ACC112 (cell line): ENCODE results near the gene ABTB2.
A peak's percentile ranks its signal among the peaks of the same experiment; 100 is the strongest.

Experiments
- H2AFZ ChIP-seq: fragments of 200-600 bp; sonication (generic); one replicate; pipeline ENCODE4 v1.6.0; 2017; ENCODE audit warnings: antibody characterized with exemption, low read length; ENCODE audit not compliant: unreplicated experiment
- H3K27ac ChIP-seq: fragments of 200-600 bp; sonication (generic); 2 replicates; pipeline ENCODE4 v1.5.1; 2014; ENCODE audit warnings: low read depth, mild to moderate bottlenecking, antibody characterized with exemption, low read length, moderate library complexity
- H3K27me3 ChIP-seq: fragments of 200-600 bp; sonication (generic); 2 replicates; pipeline ENCODE4 v1.6.1; 2014; ENCODE audit warnings: mild to moderate bottlenecking, antibody characterized with exemption, low read length, moderate library complexity, mixed read lengths; ENCODE audit not compliant: insufficient read depth
- H3K36me3 ChIP-seq: fragments of 200-600 bp; sonication (generic); 2 replicates; pipeline ENCODE4 v1.6.1; 2016; ENCODE audit warnings: mild to moderate bottlenecking, antibody characterized with exemption, low read length, moderate library complexity, mixed read lengths; ENCODE audit not compliant: insufficient read depth
- H3K4me1 ChIP-seq: fragments of 200-600 bp; sonication (generic); one replicate; pipeline ENCODE4 v1.6.1; 2016; ENCODE audit warnings: low read length, mixed read lengths; ENCODE audit not compliant: insufficient read depth, unreplicated experiment, control insufficient read depth
- H3K4me3 ChIP-seq: fragments of 200-600 bp; sonication (generic); 2 replicates; pipeline ENCODE4 v1.5.1; 2014; ENCODE audit warnings: mild to moderate bottlenecking, low read depth, low read length
- H3K79me2 ChIP-seq: fragments of 200-600 bp; sonication (generic); one replicate; pipeline ENCODE4 v1.6.0; 2016; ENCODE audit warnings: low read length; ENCODE audit not compliant: control insufficient read depth, unreplicated experiment, insufficient read depth

The ABTB2 gene

GRCh38 chr11:34179026-34179675, 178.7 kb downstream of the ABTB2 start:
- Histone ChIP-seq H3K79me2 (no peaks in the 10 kb centered on the region), H3K4me3 (no peak overlapping the region), H3K36me3 (no peaks in the 10 kb centered on the region), H2AFZ (no peak overlapping the region), H3K27ac (no peak overlapping the region), H3K27me3 (no peaks in the 10 kb centered on the region), H3K4me1 (peaks cover 5% of the 10 kb centered on the region)

- Histone ChIP-seq H3K27ac (no peak overlapping the region), H2AFZ (no peak overlapping the region), H3K4me3 (no peak overlapping the region), H3K27me3 (no peaks in the 10 kb centered on the region), H3K36me3 (no peaks in the 10 kb centered on the region), H3K79me2 (no peaks in the 10 kb centered on the region), H3K4me1 (peaks cover 5% of the 10 kb centered on the region)
These were observed 179.5 kb downstream of the ABTB2 start for GRCh38 chr11:34178209-34178821.

- Histone ChIP-seq H2AFZ (no peak overlapping the region), H3K4me1 (peaks cover 5% of the 10 kb centered on the region), H3K4me3 (no peak overlapping the region), H3K36me3 (no peaks in the 10 kb centered on the region), H3K27me3 (no peaks in the 10 kb centered on the region), H3K79me2 (no peaks in the 10 kb centered on the region), H3K27ac (no peak overlapping the region)
These were observed 181.0 kb downstream of the ABTB2 start for GRCh38 chr11:34176751-34177209.

GRCh38 chr11:34175284-34176019, 182.4 kb downstream of the ABTB2 start:
- H3K27me3 ChIP-seq = no peaks in the 10 kb centered on the region
- H3K4me3 ChIP-seq = no peak overlapping the region
- no peak overlapping the region for H3K27ac ChIP-seq
- peaks cover 5% of the 10 kb centered on the region for H3K4me1 ChIP-seq
- H3K79me2 ChIP-seq = no peaks in the 10 kb centered on the region
- no peak overlapping the region for H2AFZ ChIP-seq
- no peaks in the 10 kb centered on the region for H3K36me3 ChIP-seq

GRCh38 chr11:34174412-34175041, 183.3 kb downstream of the ABTB2 start:
- no peaks in the 10 kb centered on the region for H3K27me3 ChIP-seq
- no peak overlapping the region for H2AFZ ChIP-seq
- H3K4me3 ChIP-seq = peak overlapping the region; percentile 62
- H3K4me1 ChIP-seq = peaks cover 5% of the 10 kb centered on the region
- H3K79me2 ChIP-seq = no peaks in the 10 kb centered on the region
- H3K36me3 ChIP-seq = no peaks in the 10 kb centered on the region
- no peak overlapping the region for H3K27ac ChIP-seq

- H3K36me3 ChIP-seq = no peaks in the 10 kb centered on the region
- H3K79me2 ChIP-seq = no peaks in the 10 kb centered on the region
- H3K4me1 ChIP-seq = peaks cover 5% of the 10 kb centered on the region
- H3K27me3 ChIP-seq = no peaks in the 10 kb centered on the region
- no peak overlapping the region for H2AFZ ChIP-seq
- no peak overlapping the region for H3K4me3 ChIP-seq
- H3K27ac ChIP-seq = no peak overlapping the region
These were observed 184.8 kb downstream of the ABTB2 start for GRCh38 chr11:34173050-34173449.

- no peak overlapping the region for H2AFZ ChIP-seq
- H3K36me3 ChIP-seq = no peaks in the 10 kb centered on the region
- no peaks in the 10 kb centered on the region for H3K79me2 ChIP-seq
- H3K27me3 ChIP-seq = no peaks in the 10 kb centered on the region
- no peak overlapping the region for H3K27ac ChIP-seq
- no peak overlapping the region for H3K4me3 ChIP-seq
- peaks cover 3% of the 10 kb centered on the region for H3K4me1 ChIP-seq
These were observed 188.1 kb downstream of the ABTB2 start for GRCh38 chr11:34169686-34170085.

- Histone ChIP-seq H2AFZ (no peak overlapping the region), H3K4me3 (no peak overlapping the region), H3K79me2 (no peaks in the 10 kb centered on the region), H3K27me3 (no peaks in the 10 kb centered on the region), H3K36me3 (no peaks in the 10 kb centered on the region), H3K27ac (no peak overlapping the region), H3K4me1 (no peaks in the 10 kb centered on the region)
These were observed 189.0 kb downstream of the ABTB2 start for GRCh38 chr11:34168642-34169420.

GRCh38 chr11:34167961-34168360, 189.8 kb downstream of the ABTB2 start:
- Histone ChIP-seq H3K27me3 (no peaks in the 10 kb centered on the region), H3K79me2 (no peaks in the 10 kb centered on the region), H2AFZ (no peak overlapping the region), H3K27ac (no peak overlapping the region), H3K36me3 (no peaks in the 10 kb centered on the region), H3K4me3 (no peak overlapping the region), H3K4me1 (no peaks in the 10 kb centered on the region)
